GM12865 (cell line): ENCODE results near the gene CEP128.
A peak's percentile ranks its signal among the peaks of the same experiment; 100 is the strongest.

Experiments used
- DNase-seq: peaks from one replicate; pipeline ENCODE4 v3.0.0; 2010; ENCODE audit warnings: low read depth
- H3K4me3 ChIP-seq: 2 replicates; pipeline ENCODE4 v1.5.1; 2011; ENCODE audit warnings: mild to moderate bottlenecking, low read depth, low read length, control low read depth
- TF ChIP-seq, protein P1 (sequence below): IDR thresholded peaks from 2 replicates; pipeline ENCODE4 v1.5.1; 2011; ENCODE audit warnings: low read length, control low read depth, low read depth, inconsistent platforms; ENCODE audit not compliant: insufficient read depth; ENCODE audit errors: missing control alignments

CEP128 gene

DNA sequence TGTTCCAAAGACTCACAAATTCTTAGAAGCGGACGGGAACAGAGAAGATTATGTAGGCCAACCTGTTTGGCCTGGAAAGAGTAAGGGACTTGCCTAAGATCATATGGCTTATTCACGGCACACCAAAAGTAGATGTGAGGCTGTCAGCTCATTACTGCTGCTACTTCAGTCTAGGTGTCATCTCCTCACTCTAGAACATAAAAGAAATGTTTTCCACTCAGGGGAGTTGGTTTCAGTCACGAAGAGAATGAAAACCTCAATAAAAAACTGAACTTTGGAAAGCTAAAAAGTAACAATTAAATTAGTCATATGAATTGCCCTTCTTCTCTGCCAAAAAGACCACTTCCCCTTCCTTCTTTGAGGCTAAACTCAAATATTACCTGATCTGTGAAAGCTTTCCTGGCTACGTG lies 658 bp upstream of the CEP128 start:
- peak overlapping the region; percentile 72 for H3K4me3 ChIP-seq
- DNase-seq, result no peak
- TF ChIP-seq, protein P1, sequence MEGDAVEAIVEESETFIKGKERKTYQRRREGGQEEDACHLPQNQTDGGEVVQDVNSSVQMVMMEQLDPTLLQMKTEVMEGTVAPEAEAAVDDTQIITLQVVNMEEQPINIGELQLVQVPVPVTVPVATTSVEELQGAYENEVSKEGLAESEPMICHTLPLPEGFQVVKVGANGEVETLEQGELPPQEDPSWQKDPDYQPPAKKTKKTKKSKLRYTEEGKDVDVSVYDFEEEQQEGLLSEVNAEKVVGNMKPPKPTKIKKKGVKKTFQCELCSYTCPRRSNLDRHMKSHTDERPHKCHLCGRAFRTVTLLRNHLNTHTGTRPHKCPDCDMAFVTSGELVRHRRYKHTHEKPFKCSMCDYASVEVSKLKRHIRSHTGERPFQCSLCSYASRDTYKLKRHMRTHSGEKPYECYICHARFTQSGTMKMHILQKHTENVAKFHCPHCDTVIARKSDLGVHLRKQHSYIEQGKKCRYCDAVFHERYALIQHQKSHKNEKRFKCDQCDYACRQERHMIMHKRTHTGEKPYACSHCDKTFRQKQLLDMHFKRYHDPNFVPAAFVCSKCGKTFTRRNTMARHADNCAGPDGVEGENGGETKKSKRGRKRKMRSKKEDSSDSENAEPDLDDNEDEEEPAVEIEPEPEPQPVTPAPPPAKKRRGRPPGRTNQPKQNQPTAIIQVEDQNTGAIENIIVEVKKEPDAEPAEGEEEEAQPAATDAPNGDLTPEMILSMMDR, result no peak

- TF ChIP-seq, protein P1, result no peak
- no peak overlapping the region for H3K4me3 ChIP-seq
- peak; percentile 35 for DNase-seq
Measured at GRCh38 chr14:80940146-80940545, 1.4 kb downstream of the CEP128 start.

GRCh38 chr14:80933686-80934085 lies 7.9 kb downstream of the CEP128 start:
- TF ChIP-seq, protein P1, result no peak
- H3K4me3 ChIP-seq, result no peak overlapping the region

DNA sequence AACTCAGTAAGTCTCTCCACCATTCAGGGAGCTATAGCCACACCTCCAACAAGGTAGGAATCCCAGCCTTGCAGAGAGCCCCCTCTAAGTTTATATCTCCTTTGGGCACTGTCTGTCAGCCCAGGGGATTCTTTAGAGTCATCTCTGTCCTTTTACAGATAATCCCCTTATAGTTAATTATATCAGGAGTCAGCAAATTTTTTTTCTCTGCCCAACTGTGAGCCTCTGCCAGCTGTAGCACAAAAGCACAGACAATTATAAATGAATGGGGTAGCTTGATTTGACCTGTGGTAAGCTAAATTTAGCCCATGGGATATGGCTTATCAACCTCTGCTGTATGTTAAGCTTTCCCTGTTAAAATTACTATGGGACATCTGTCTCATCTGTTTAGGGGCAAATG lies 8.3 kb downstream of the CEP128 start:
- no peak overlapping the region for H3K4me3 ChIP-seq
- no peak for DNase-seq
- TF ChIP-seq, protein P1, result no peak

More at GRCh38 chr14:80933686-80934085, 7.9 kb downstream of the CEP128 start:
- DNase-seq, result no peak

DNA sequence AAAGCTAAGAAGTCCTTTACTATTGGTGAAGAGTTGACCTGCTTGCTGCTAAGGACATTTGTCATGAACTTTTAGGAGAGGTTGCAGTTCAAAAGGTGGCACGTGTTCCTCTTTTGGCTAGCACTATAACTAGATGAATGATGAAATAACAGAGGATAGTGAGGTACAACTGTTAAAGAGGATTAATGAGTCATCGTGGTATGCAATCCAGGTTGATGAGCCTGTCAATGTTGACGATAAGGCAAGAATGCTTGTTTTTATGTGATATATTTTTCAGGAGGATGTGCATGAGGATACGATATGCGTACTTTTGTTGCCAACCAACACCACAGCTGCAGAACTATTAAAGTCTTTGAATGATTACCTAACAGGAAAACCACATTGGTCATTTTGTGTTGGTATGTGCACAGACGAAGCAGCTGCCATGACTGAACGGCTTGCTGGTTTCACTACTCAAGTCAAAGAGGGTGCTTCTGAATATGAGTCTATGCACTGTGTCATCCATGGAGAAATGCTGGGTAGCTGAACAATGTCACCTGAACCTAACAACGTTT lies 10.6 kb downstream of the CEP128 start:
- TF ChIP-seq, protein P1, result no peak
- peak overlapping the region; percentile 17 for H3K4me3 ChIP-seq
- peak; percentile 94 for DNase-seq

DNA sequence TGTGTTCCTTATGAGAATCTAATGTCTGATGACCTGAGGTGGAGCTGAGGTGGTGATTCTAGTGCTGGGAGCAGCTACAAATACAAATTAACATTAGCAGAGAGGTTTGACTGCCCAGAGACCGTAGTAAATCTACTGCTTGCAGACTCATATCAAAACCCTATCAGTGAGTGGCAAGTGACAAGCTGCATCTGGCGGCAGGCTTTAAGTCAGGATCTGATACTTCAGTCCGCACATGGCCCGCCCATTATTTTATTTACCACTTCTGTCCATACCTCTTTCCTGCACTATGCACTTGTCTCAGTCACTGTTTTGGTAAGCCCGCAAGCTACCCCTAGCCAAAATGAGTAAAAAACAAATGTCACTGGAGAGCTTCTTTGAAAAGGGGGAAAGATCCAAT lies 11.4 kb downstream of the CEP128 start:
- H3K4me3 ChIP-seq, result no peak overlapping the region
- TF ChIP-seq, protein P1, result no peak
- peak; percentile 78 for DNase-seq
